Natural killer cell (primary cell): Measurements from ENCODE around the gene DAO. TPM values are rescaled to one million over a fixed set of nuclear protein-coding genes. Genes with fewer than 3 reads are reported as not detected.
"Not testable (repeated sequence)": the region's sequence is repeated elsewhere in the genome, so short reads cannot be mapped to it uniquely, and the experiment has no call there.

Source experiments
- ATAC-seq, 3 donors: fragments of 150-1000 bp in 2 of 3; fragments of 200-7000 bp in 1 of 3; cut with Tn5 transposase; 1 replicate in 1 of 3; 2 replicates in 2 of 3; pipeline ENCODE4 v1.10.0; 2021; ENCODE audit warnings: mild to moderate bottlenecking in 2 of 3, moderate library complexity in 2 of 3
- DNase-seq, 2 donors: peaks; one replicate each; pipeline versions ENCODE4 v3.0.0 to v3.0.0-alpha.2; 2013 to 2021; ENCODE audit warnings: mixed read lengths in 1 of 2
- H3K27ac ChIP-seq: one replicate; pipeline ENCODE4 v1.5.1; 2013; ENCODE audit warnings: mild to moderate bottlenecking, low read length
- H3K27me3 ChIP-seq: one replicate; pipeline ENCODE4 v1.6.1; 2013; ENCODE audit warnings: low read length; ENCODE audit not compliant: control insufficient read depth, insufficient read depth
- H3K36me3 ChIP-seq: one replicate; pipeline ENCODE4 v1.6.1; 2013; ENCODE audit warnings: low read length; ENCODE audit not compliant: control insufficient read depth, insufficient read depth
- H3K4me1 ChIP-seq: one replicate; pipeline ENCODE4 v1.6.1; 2013; ENCODE audit warnings: low read length; ENCODE audit not compliant: control insufficient read depth, insufficient read depth
- H3K4me3 ChIP-seq: one replicate; pipeline ENCODE4 v1.5.1; 2013; ENCODE audit warnings: low read length
- H3K9me3 ChIP-seq: one replicate; pipeline ENCODE4 v1.6.1; 2013; ENCODE audit warnings: low read length; ENCODE audit not compliant: control insufficient read depth, insufficient read depth
- H3K27ac Mint-ChIP-seq, 2 donors: one replicate each; pipeline ENCODE4 v1.8.0; 2022; ENCODE audit warnings: mild to moderate bottlenecking in 2 of 2, mixed read lengths in 2 of 2, moderate library complexity in 1 of 2
- H3K27me3 Mint-ChIP-seq, 2 donors: one replicate each; pipeline ENCODE4 v1.8.0; 2022; ENCODE audit warnings: low read depth in 2 of 2, mixed read lengths in 2 of 2
- H3K36me3 Mint-ChIP-seq: one replicate; pipeline ENCODE4 v1.8.0; 2022; ENCODE audit warnings: mixed read lengths
- H3K4me1 Mint-ChIP-seq, 2 donors: one replicate each; pipeline ENCODE4 v1.8.0; 2022; ENCODE audit warnings: mixed read lengths in 2 of 2
- H3K4me3 Mint-ChIP-seq: one replicate; pipeline ENCODE4 v1.8.0; 2022; ENCODE audit warnings: mild to moderate bottlenecking, moderate library complexity, mixed read lengths
- H3K9me3 Mint-ChIP-seq, 2 donors: one replicate each; pipeline ENCODE4 v1.8.0; 2022; ENCODE audit warnings: mixed read lengths in 2 of 2
- CTCF ChIP-seq: fragments of 200-600 bp; IDR thresholded peaks from one replicate; pipeline ENCODE4 v1.8.0; 2022; ENCODE audit warnings: antibody characterized with exemption
- WGBS: methylation state at CpG from one replicate; pipeline ENCODE4 v1.1.7; 2013; ENCODE audit warnings: missing lambda C conversion rate; ENCODE audit not compliant: insufficient coverage; 5-methylcytosine and 5-hydroxymethylcytosine counted together
- intact Hi-C: fragments of 100-400 bp; cut with micrococcal nuclease; formaldehyde crosslinking; loops from one replicate; pipeline ENCODE4 v1.14.2; 2022
- total RNA-seq, 4 donors: library from RNA; stranded (reverse); fragments of 120-200 nt in 1 of 4; gene quantifications; one replicate each; pipeline versions ENCODE4 v1.2.3 to v1.2.4, GENCODE V29; 2013 to 2022

Gene DAO
- total RNA-seq, 3 donors from 2014 or later (not counting 1 experiment from before 2014, with no cell fraction given), result not detected

- DNase-seq, result no peak
- 82% methylated on average over 5 of the region's 6 CpGs for WGBS
- no peak for TF ChIP-seq CTCF
- H3K27me3 ChIP-seq, result no peaks in the 10 kb centered on the region
- no peaks in the 10 kb centered on the region for H3K9me3 ChIP-seq
- Mint-ChIP-seq H3K4me1 (peaks cover 15 to 17% of the 10 kb centered on the region in 2 donors), H3K4me3 (no peak overlapping the region), H3K36me3 (no peaks in the 10 kb centered on the region), H3K27ac (no peak overlapping the region), H3K9me3 (no peaks in the 10 kb centered on the region), H3K27me3 (peaks cover 0 to 2% of the 10 kb centered on the region in 2 donors)
- H3K27ac ChIP-seq, result no peak overlapping the region
- ATAC-seq, result no peak
- H3K4me1 ChIP-seq, result peaks cover 20% of the 10 kb centered on the region
- H3K36me3 ChIP-seq, result no peaks in the 10 kb centered on the region
- no peak overlapping the region for H3K4me3 ChIP-seq
- intact Hi-C loops, result no loop called here
Measured at GRCh38 chr12:108861878-108862587, 17.9 kb upstream of the DAO start.

GRCh38 chr12:108862588-108862959 is 17.3 kb upstream of the DAO start:
- Mint-ChIP-seq H3K4me1 (peaks cover 15 to 17% of the 10 kb centered on the region in 2 donors), H3K9me3 (no peaks in the 10 kb centered on the region), H3K4me3 (no peak overlapping the region), H3K36me3 (no peaks in the 10 kb centered on the region), H3K27ac (no peak overlapping the region), H3K27me3 (peaks cover 0 to 2% of the 10 kb centered on the region in 2 donors)
- Histone ChIP-seq H3K27ac (no peak overlapping the region), H3K9me3 (no peaks in the 10 kb centered on the region), H3K36me3 (no peaks in the 10 kb centered on the region), H3K4me3 (no peak overlapping the region), H3K4me1 (peaks cover 20% of the 10 kb centered on the region), H3K27me3 (no peaks in the 10 kb centered on the region)
- WGBS, result 100% methylated on average over 1 of the region's 3 CpGs
- no peak for ATAC-seq
- no peak for TF ChIP-seq CTCF
- DNase-seq, result no peak
- intact Hi-C loops, result no loop called here

GRCh38 chr12:108865169-108865568 is 14.7 kb upstream of the DAO start:
- Mint-ChIP-seq H3K27ac (no peak overlapping the region), H3K36me3 (no peaks in the 10 kb centered on the region), H3K4me1 (no peaks in the 10 kb centered on the region), H3K4me3 (no peak overlapping the region), H3K27me3 (peaks cover 0 to 2% of the 10 kb centered on the region in 2 donors), H3K9me3 (no peaks in the 10 kb centered on the region)
- H3K27me3 ChIP-seq, result no peaks in the 10 kb centered on the region
- no peak overlapping the region for H3K27ac ChIP-seq
- no peaks in the 10 kb centered on the region for H3K9me3 ChIP-seq
- H3K36me3 ChIP-seq, result no peaks in the 10 kb centered on the region
- 89% methylated on average over 4 of the region's 4 CpGs for WGBS
- DNase-seq (no peak), ATAC-seq (no peak)
- peaks cover 7% of the 10 kb centered on the region for H3K4me1 ChIP-seq
- intact Hi-C loops, result no loop called here
- TF ChIP-seq CTCF, result no peak
- H3K4me3 ChIP-seq, result no peak overlapping the region

- 94% methylated on average over 10 of the region's 10 CpGs for WGBS
- not testable (repeated sequence) for H3K9me3 ChIP-seq
Measured at GRCh38 chr12:108866083-108866482, 13.8 kb upstream of the DAO start.

More at GRCh38 chr12:108866083-108866482, 13.8 kb upstream of the DAO start:
- intact Hi-C loops, H3K9me3 Mint-ChIP-seq, H3K4me1 Mint-ChIP-seq, H3K4me3 Mint-ChIP-seq, H3K4me1 ChIP-seq, H3K36me3 ChIP-seq, H3K27me3 ChIP-seq, H3K36me3 Mint-ChIP-seq, H3K27ac Mint-ChIP-seq, ATAC-seq, DNase-seq, H3K27ac ChIP-seq, H3K27me3 Mint-ChIP-seq, H3K4me3 ChIP-seq: not testable (repeated sequence)
